ENCODE results near the gene KLF3.

- no peak for TF ChIP-seq CTCF (IDR thresholded peaks at IDR 0.05)
- no peak for TF ChIP-seq POLR2A (IDR thresholded peaks at IDR 0.05)
- no peak for TF ChIP-seq POLR2AphosphoS5 (IDR thresholded peaks at IDR 0.05)
These were observed 51.1 kb downstream of the KLF3 start for GRCh38 chr4:38715050-38715449.

Measured in stomach (tissue), 4 donors.